Activated CD4-positive, alpha-beta T cell treated with anti-CD3 and anti-CD28 coated beads, Interleukin-2, amount 50 U/mL, for 4 hours (primary cell): ENCODE measurements around the gene CFAP69.
"Not testable (repeated sequence)": the region's sequence is repeated elsewhere in the genome, so short reads cannot be mapped to it uniquely, and the experiment has no call there.

Experiments used
- DNase-seq, 2 experiments: peaks; one replicate each; pipeline ENCODE4 v3.0.0-alpha.2; 2020

The CFAP69 gene

GRCh38 chr7:90346336-90347125, 101.6 kb downstream of the CFAP69 start, which contains the start of gene GTPBP10:
TSS of gene GTPBP10 (plus strand) at chr7:90346716. CDS start at chr7:90346742, 26 bp downstream.
- DNase-seq: peak; percentile 95

- DNase-seq: no peak
These were observed 102.8 kb downstream of the CFAP69 start for GRCh38 chr7:90347759-90348158.

GRCh38 chr7:90349305-90349704, 104.3 kb downstream of the CFAP69 start:
- no peak for DNase-seq

GRCh38 chr7:90350032-90350431, 105.1 kb downstream of the CFAP69 start:
- DNase-seq: not testable (repeated sequence)

GRCh38 chr7:90351987-90352386, 107.0 kb downstream of the CFAP69 start:
- DNase-seq: no peak
